Activated CD4-positive, alpha-beta T cell treated with anti-CD3 and anti-CD28 coated beads, Interleukin-2, amount 50 U/mL, for 1 hour (primary cell): ENCODE data around the gene CCDC183.
"Not testable (repeated sequence)": the region's sequence is repeated elsewhere in the genome, so short reads cannot be mapped to it uniquely, and the experiment has no call there.

Experiments used
- DNase-seq: peaks from one replicate; pipeline ENCODE4 v3.0.0-alpha.2; 2020

CCDC183 gene

GRCh38 chr9:136760834-136761544 lies 35.1 kb upstream of the CCDC183 start:
- not testable (repeated sequence) for DNase-seq

- DNase-seq, result no peak
These were observed 34.6 kb upstream of the CCDC183 start for GRCh38 chr9:136761545-136761981.

- no peak for DNase-seq
These were observed 33.9 kb upstream of the CCDC183 start for GRCh38 chr9:136762221-136762691.

DNA sequence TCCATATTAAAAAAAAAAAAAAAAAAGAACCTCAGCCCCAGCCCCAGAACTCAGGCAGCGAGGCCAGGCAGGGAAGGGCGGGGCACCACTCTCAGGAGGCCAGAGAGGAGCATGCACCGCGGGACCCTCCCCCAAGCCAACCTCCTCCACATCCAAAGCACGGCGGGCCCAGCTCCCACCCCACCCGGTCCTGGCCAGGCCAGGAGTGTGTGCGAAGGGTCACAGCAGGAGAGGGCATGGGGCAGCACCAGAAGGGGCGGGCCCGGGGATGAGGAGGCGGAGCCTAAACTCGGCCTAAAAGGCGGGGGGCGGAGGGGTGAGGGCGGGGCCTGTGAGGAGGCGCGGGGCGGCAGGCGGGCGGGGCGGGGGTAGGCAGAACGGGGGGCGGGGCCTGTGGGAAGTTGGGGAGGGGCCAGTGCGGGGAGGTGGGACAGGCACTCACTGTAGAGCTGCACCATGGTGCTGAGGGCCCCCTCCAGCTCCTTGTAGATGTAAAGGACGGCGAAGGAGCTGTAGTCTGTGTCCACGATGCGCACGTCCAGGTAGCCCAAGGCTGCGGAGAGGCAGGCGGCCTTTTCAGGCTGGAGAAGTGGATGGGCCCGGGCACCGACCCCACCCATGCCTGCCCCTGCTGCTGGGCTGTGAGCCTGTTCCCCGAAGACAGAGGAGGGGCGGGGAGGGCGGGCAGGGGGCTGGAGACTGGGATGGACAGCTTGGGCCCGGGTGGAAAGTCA lies 33.1 kb upstream of the CCDC183 start:
- DNase-seq, result peak; percentile 44

DNA sequence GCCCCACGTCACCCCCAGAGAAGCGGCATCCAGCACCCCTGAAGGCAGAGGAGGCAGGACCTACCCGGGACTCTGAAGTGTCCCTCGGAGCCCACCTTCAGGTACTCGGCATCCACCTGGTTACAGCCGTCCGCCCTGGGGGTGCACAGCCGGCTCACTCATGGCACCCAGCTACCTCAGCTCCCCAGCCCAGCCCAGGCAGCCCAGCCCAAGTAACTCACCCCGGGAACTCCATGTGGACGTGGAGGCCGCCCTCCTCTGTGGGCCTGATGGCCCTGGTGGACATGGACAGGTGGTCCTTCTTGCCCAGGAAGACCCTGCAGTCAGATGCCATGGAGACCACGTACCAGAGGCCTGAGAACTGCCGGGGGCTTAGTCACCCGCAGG lies 32.5 kb upstream of the CCDC183 start:
- no peak for DNase-seq

DNA sequence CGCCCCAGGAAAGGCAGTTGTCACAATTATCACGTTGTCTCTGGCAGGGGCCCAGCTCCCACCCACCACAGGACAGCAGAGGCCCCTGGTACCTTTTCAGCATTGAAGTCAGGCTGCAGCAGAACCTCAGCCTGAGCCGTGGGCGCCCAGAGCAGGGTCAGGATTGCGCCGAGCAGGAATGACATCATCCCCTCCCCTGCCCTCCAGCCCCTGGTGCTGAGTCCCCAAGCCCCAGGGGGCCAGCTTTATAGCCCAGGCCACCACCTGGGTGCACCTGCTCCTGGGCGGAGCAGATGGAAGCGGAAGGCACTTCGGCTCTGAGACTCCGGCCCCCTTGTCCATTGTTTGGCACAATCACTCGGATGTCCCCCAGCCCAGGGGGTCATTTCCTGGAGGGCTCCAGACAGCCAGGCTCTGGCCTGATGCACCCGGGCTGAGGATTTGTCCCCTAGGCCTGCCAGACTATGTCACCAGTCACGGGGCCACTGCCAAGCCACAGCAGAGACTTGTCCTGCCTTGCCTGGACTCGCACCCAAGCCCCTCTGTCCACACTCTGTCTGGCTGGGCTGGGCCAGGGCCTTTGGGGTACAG lies 31.7 kb upstream of the CCDC183 start, which contains the start of gene LCN15:
Gene LCN15, minus strand, starts transcription at position 218 of the 591 bp plus-strand sequence. Its CDS starts 30 bp downstream, at position 188.
- DNase-seq, result no peak

GRCh38 chr9:136765041-136765440 lies 31.1 kb upstream of the CCDC183 start:
- DNase-seq, result no peak

DNA sequence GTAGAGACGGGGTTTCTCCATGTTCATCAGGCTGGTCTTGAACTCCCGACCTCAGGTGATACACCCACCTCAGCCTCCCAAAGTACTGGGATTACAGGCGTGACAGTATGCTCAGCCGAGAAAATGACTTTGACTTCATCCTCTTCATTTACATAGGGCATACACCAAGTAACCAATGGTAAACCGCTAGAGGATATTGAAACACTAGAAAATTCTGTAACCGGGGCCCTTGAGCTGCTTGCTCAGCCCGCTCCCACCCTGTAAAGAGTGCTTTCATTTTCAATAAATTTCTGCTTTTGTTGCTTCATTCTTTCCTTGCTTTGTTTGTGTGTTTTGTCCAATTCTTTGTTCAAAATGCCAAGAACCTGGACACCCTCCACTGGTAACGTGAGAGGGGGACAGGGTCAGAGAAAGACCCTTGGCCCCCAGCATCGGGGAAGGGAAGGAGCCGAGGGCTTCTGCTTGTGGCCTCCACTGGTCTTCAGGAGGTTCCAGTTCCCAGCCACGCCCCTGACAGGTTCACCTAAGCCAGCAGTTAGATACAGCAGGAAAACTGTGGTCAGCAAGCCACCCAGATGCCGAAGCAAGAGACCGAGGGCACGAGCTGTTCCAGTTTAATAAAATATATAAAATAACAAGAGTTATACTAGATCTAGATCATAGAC lies 30.3 kb upstream of the CCDC183 start:
- DNase-seq, result not testable (repeated sequence)

GRCh38 chr9:136766410-136767120 lies 29.6 kb upstream of the CCDC183 start:
- peak; percentile 27 for DNase-seq

GRCh38 chr9:136769710-136770191 lies 26.4 kb upstream of the CCDC183 start:
- peak; percentile 53 for DNase-seq

- no peak for DNase-seq
These were observed 24.2 kb upstream of the CCDC183 start for GRCh38 chr9:136771907-136772415.

GRCh38 chr9:136773386-136774044 lies 22.6 kb upstream of the CCDC183 start:
- no peak for DNase-seq

- DNase-seq, result no peak
These were observed 21.6 kb upstream of the CCDC183 start for GRCh38 chr9:136774416-136775045.

- DNase-seq, result no peak
These were observed 20.9 kb upstream of the CCDC183 start for GRCh38 chr9:136775191-136775590.

DNA sequence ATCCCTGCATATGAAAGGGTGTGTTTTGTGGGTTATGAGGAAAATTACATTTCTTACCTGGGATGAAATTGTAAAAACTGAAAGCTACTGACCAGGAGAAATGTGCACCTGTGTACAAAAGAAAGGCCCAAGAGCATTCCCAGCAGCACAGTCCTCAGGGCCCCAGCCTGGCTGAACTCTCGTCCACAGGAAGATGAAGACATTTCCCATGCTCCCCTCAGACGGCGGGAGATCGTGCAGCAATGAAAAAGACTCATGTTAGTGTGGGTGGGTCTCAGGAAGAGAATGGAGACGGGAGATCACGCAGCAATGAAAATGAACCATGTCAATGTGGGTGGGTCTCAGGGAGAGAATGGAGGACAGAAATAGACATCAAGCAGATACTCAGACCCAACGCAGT lies 19.2 kb upstream of the CCDC183 start:
- no peak for DNase-seq

DNA sequence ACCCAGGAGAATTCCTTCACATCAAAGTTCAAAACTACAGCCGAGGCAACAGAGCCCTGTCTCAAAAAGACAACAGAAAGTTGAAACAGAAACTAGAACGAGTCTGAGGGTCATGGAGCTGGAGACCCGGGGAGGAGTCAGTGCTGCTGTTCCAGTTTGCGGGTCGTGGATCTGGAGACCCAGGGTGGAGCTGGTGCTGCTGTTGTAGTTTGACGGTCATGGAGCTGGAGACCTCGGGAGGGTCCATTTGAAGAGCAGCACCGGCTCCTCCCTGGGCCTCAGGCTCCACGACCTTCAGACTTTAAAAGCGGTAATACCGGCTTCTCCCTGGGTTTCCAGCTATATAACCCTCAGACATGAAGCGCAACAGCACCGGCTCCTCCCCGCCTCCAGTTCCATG lies 18.8 kb upstream of the CCDC183 start:
- DNase-seq, result no peak

GRCh38 chr9:136779808-136780207 lies 16.3 kb upstream of the CCDC183 start:
- DNase-seq, result no peak

- DNase-seq, result no peak
These were observed 13.7 kb upstream of the CCDC183 start for GRCh38 chr9:136782452-136782851.

GRCh38 chr9:136784249-136784996 lies 11.7 kb upstream of the CCDC183 start:
- DNase-seq, result no peak

DNA sequence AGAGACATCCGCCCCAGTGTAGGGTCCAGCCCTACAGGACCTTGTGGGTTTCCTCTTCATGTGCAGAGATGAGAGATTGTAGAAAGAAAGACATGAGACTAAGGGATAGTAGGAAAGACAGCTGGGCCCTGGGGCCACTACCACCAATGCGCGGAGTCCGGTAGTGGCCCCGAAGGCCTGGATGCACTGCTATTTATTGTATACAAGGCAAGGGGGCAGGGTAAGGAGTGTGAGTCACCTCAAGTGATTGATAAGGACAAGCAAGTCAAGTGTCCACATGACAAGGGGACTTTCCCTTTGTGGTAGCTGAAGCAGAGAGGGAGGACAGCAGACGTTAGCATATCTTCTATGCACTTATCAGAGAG lies 11.2 kb upstream of the CCDC183 start:
- no peak for DNase-seq
